GM18526 (cell line): ENCODE results near the gene KRT86.

Source experiments
- POLR2A ChIP-seq: IDR thresholded peaks from 3 replicates; pipeline ENCODE4 v1.6.1; 2011; ENCODE audit not compliant: insufficient read length; ENCODE audit errors: extremely low read depth

Gene KRT86

DNA sequence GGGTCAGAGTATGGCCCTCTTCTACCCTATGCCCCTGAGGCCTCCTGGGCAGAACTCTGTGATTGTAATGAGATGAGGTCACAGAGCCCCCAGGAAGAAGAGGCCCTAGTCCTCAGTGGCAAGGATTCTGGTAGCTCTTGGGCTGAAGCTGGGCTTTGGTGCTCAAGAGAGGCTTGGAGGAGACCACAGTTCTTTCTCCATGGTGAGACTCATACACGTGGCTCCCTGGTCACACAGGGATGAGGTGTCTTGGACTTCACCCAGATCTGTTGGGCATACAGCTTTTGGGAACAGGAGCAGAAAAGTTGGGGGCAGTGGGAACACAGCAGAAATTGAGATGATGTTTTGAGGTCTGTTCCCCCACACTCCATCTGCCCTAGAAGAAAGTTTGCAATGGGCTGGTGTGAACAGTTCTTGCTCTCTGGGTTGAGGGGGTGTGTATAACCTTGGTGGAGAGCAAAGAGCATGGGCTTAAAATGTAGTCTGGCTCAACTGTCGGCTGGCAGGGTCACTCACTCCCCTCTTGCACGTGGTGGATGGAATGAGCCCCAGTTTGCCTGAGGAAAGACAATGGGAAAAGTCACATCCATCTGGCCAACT is at the start of gene KRT86:
KRT86 (plus strand) TSS at position 125 of the 600 bp plus-strand sequence. CDS start 27,272 bp downstream, outside the sequence.
- TF ChIP-seq POLR2A = no peak

DNA sequence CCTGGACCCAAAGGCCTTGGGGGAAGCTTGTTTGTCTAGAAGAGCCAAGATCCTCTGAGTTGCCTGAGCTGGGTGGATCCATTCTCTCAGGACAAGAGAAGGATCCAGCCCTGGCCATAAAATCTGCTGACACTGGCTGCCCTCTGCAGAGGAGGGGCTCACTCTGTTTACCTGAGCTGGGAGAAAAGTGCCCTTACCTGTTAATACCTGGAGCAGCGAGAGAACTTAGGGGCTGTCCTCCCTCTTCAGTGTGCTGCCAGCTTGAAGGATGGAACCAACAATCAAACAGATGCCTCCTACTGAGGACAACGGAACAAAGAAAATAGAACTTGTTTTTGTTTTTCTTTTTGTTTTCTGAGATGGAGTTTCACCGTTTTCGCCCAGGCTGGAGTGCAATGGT is 48.7 kb upstream of the KRT86 start:
- no peak for TF ChIP-seq POLR2A

DNA sequence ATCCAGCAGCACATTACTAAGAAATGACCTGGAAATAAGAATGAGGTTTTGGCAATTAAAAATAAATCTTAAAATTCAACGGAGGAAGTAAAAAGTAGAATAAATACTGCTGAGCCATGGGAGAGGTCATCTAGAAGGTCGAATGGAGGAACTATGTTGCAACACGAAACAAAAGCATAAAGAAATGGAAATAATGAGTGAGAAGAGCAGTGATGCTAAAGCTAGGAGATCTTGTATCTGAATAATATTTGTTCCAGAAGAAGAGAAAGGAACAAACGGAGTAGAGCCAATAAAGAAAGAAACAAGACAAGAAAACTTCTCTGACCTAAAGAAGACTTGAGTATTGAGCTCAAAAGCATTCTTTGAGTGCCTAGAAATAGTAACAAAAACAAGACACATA is 48.0 kb upstream of the KRT86 start:
- TF ChIP-seq POLR2A = no peak

DNA sequence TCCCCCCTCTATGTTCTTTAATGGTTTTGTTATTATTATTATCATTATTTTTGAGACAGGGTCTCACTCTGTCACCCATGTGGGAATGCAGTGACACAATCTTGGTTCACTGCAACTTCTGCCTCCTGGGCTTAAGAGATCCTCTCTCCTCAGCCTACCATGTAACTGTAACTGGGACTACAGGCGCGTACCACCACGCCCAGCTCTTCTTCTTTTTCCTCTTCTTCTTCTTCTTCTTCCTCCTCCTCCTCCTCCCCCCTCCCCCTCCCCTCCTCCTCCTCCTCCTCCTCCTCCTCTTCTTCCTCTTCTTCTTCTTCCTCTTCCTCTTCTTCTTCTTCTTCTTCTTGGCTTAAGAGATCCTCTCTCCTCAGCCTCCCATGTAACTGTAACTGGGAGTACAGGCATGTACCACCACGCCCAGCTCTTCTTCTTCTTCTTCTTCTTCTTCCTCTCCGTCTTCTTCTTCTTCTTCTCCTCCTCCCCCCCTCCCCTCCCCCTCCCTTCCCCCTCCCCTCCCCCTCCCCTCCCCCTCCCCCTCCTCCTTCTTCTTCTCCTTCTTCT is 46.8 kb upstream of the KRT86 start:
- no peak for TF ChIP-seq POLR2A

DNA sequence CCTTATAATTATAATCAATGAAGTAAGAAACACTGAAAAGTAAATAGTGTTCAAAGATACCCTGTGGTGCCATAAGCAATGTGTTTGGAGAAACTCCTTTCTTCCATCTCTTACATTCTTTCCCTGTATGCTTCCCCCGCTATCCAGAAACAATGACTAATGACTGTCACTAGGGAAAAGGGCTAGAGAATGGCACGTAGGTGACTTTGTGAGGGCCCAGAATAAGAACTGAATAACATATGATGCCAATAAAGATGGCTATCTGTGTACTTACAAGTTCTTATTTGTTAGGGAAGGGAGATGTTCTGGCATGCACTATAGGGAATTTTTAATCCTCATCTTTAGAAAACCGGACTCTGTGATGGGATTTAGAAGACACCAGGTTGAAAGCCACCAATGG is 46.1 kb upstream of the KRT86 start:
- TF ChIP-seq POLR2A = no peak

DNA sequence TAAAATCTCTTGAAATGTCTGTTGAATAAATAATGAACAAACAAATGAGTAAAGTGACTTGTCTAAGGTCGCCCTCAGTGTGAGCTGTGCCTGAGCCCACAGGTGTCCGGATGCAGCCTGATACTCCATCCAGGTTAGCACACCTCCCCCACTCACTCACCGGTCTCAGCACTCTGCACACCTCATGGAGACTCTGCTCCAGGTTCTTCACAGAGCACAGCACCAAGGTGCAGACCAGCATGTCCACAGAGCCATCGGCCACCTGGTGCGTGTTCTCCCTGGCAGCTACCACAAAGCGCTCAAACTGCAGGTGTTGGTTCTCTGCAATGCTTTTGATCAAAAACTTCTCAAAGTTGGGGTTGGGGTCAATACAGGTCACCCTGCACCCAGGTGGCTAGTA is 45.5 kb upstream of the KRT86 start:
- TF ChIP-seq POLR2A = no peak

DNA sequence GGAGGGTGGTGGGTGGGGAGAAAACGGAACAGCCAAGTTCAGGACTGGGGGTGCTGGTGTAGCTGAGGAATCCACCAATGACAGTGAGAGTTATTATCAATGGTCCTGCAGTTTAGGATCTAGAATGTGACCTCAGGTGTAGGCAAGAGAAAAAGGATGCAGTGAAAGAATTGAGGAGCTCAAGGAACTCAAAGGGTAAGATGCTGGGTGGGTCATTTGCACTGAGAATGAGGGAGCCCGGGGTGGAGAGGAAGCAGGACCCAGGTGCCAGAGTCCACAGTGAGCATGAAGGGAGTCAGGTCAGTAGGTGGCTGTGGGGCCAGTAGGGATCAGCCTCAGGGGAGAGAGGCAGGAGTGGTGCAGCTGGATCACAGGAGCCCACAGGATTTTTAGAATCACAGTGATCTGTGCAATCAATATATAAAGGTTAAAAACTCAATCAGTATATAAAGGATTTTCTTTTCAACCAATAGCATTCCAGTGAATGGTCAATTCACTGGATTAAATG is 44.6 kb upstream of the KRT86 start:
- no peak for TF ChIP-seq POLR2A

DNA sequence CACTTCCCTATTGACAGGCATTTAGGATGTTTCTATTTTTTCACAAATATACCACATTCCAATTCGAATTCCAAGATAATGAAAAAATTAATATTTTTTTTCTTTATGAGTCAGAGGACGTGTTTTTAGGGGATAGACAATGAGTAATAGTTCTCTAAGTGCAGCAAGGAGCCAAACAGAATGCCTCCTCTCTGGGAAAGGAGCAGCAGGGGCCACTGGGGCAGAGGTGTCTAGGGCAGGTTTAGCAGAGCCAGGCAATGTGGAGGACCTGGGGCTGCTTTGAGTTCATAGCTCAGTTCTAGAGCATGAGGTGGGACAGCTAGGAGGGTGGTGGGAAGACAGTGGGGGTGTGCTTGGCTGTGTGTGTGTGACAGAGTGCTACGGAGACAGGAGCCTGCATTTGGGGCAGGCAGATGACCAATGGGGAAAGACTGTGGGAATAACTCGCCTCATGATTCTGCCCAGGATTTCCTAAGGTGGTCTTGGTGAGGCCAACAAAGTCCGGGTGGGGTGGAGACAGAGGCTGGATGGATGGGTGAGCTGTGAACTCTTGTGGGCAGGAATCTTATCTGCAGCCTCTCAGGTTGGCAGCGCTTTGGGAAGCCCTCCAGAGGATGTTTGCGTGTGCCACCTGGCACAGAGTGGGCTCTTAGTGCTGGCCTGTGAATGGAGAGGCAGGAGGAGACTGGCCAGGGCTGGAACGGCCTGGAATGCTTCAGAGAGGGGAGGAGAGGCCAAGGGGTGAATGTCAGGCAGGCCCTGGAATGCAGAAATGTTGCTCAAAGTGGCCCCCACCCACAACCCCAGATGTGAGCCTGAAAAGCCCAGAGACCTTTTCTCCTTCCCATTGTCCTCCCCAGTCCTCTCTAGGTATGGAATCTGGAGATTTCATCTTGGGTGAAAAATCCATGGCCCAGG is 43.8 kb upstream of the KRT86 start:
- TF ChIP-seq POLR2A = no peak

DNA sequence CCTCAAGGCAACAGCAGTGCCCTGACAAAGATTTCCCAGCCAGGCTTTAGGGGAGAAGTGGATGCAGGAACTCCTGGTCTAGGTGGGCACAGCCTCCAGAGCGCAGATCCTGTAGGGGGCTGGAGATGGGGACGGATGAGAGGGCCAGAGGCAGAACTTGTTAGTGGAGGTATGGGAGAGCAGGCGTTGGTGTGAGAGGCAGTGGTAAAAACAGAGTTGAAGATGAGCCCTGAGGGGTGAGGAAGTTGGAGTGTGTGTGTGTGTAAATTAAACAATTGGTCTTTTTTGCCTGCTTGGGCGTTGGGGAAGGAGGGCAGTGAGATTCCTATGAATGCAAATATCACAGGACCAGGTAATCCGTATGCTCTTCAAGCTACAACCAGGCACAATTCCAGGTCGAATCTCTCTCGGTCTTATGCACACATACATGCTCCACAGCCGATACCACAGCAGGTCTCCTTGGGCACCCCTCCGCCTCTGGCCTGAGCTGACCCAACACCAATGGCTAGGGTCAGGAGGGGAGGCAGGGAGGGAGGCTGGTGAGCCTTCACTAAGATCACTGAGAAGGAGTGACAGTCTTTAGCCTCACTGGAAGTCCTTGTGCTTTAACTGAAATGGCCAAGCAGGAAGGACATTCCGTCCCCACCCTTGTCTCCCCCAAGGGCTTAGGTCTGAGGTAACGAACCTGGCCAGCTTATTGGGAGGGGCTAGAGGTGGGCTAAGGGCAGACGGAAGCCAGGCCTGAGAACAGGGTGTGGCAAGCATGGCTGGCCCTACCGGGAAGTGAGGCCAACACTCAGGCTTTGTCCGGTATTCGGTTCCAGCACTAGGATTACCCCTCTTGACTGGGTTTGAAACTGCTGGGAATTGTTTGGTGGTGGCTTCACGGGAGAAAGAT is 42.9 kb upstream of the KRT86 start:
- no peak for TF ChIP-seq POLR2A

DNA sequence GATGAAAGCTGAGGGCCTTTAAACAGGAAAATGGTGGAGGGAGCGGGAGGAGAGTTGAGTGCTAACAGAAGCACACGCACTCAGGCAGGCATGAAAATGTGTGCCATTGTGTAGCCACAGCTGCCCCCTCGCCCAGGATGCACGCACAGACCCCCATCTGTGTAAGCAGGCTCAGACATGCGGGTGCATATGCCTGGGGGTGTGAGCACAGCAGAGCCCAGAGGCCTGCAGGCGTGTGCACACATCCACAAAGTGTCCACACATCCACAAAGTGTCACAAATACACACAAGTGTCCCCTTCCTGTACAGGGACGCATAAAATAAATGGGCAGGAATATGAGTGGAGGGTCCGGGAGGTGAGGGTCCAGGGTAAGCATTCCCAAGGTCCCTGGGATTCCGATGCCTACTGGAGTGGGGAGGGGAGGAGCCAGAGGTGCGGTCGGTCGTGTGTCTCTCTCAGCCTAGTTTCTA is 42.2 kb upstream of the KRT86 start:
- TF ChIP-seq POLR2A = no peak

DNA sequence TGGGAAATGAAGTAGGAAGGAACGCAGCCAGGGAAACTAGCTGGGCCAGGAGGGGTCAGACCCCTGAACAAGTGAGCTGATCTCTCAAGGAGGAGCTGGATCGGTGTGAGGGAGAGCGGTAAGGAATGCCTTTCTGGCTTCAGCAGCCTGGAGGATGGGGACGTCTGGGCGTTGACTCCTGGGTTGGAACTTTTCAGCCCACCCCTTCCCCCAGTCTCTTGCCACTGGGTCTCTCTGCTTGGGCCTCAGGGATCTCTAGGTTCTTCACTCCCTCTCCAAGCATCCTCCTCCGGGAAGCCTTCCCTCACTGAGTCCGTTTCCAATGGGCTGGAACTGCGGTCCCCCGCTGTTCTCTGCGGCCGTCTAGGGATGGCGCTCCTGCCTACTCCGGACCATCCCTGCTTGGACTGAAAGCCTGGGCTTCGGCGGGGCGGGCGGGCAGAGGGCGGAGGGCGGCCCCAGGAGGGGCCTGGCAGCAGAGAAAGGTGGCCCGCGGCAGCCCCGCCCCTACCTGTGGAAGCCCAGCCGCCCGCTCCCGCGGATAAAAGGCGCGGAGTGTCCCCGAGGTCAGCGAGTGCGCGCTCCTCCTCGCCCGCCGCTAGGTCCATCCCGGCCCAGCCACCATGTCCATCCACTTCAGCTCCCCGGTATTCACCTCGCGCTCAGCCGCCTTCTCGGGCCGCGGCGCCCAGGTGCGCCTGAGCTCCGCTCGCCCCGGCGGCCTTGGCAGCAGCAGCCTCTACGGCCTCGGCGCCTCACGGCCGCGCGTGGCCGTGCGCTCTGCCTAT is 41.6 kb upstream of the KRT86 start, which contains the start of gene KRT7:
KRT7 (plus strand) TSS at position 570 of the 788 bp plus-strand sequence; CDS start at position 624, 54 bp downstream.
- no peak for TF ChIP-seq POLR2A

DNA sequence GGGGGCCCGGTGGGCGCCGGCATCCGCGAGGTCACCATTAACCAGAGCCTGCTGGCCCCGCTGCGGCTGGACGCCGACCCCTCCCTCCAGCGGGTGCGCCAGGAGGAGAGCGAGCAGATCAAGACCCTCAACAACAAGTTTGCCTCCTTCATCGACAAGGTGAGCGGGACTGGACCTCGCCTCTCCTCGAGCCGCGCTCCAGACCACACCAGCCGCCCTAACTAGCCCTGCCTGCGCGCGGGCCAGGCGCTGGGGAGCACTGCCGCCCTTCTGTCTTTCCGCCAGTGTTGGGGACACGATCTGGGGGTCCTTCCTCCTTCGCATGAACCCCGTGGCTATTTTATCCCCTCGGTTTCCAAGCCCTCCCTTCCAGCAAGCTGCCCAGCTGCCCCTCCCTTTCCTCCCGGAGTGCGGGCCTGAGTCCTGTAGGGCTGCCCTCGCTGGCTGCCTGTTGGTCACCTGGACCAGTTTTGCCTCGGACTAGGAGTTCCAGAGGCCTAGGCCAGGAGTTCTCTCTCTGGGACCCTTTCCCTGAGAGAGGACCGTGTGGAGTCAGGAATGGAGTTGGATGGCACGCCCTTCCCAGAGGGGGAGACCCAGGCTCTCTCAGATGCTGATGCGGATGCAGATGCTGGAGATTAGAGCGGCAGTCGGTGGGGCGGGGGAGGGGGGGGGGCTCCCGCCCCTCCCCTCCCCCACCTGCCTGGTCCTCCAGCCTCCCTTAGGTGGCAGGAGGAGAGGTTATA is 40.8 kb upstream of the KRT86 start:
- TF ChIP-seq POLR2A = no peak

DNA sequence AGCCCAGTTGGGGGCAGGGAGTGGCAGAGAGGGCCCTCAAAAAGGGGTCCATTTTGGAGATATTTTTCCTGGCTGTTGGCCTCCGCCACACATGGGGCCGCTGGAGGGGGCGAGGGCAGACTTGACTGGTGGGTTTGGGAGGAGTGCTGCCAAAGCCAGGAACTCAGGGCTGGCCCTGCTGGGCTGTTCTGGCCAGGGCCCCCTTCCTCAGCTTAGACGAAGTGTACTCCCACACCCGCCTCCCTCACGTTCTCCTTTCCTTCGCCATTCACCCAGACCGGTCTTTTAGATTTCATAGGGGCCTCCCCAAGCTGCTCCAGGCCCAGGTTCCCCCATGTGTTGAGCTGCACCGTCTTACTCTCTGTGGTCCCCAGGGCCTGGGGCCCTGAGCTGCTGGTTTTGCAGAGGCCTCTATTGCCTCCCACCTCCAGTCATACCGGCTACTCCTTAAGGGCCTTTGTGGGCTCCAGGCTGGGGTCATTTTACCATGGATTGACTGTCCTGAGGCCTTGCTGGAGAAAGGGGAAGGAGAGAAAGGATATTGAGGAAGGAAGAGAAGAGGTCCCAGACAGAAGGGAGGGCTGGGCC is 40.1 kb upstream of the KRT86 start:
- TF ChIP-seq POLR2A = no peak
